A673 (cell line): ENCODE data around the gene LRIG3.

Experiments
- EZH2 ChIP-seq: fragments of 200-600 bp; sonication (generic); IDR thresholded peaks from 2 replicates; pipeline ENCODE4 v1.6.1; 2017; ENCODE audit warnings: borderline replicate concordance, low read depth, mild to moderate bottlenecking, mixed read lengths, antibody characterized with exemption, low read length; ENCODE audit not compliant: poor library complexity, severe bottlenecking
- TF ChIP-seq, protein P1 (sequence below): fragments of 300-800, 200-600 bp; sonication (generic); conservative IDR thresholded peaks from 2 replicates; pipeline ENCODE4 v1.5.1; 2017; ENCODE audit warnings: low read depth, mild to moderate bottlenecking, antibody characterized with exemption, low read length, moderate library complexity, mixed read lengths

DNA sequence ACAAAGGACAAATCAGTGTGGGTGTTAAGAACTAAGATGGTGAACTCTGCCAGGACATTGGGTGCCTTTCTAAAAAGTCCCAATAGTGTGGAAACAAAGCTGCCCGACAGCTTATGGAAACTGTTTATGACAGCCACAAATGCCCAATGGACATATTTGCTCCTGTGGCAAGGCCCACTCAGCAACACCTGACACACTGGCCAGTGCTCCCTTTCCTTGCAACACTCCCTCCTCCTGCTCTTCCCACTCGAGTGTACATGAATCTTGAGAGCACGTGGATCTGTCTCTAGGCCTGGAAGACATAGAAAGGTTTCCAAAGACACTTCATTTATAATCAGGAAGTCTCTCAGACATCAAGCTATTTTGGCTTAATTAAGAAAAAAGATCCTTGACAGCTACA lies 14.2 kb upstream of the LRIG3 start:
- TF ChIP-seq, protein P1, sequence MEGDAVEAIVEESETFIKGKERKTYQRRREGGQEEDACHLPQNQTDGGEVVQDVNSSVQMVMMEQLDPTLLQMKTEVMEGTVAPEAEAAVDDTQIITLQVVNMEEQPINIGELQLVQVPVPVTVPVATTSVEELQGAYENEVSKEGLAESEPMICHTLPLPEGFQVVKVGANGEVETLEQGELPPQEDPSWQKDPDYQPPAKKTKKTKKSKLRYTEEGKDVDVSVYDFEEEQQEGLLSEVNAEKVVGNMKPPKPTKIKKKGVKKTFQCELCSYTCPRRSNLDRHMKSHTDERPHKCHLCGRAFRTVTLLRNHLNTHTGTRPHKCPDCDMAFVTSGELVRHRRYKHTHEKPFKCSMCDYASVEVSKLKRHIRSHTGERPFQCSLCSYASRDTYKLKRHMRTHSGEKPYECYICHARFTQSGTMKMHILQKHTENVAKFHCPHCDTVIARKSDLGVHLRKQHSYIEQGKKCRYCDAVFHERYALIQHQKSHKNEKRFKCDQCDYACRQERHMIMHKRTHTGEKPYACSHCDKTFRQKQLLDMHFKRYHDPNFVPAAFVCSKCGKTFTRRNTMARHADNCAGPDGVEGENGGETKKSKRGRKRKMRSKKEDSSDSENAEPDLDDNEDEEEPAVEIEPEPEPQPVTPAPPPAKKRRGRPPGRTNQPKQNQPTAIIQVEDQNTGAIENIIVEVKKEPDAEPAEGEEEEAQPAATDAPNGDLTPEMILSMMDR: no peak
- TF ChIP-seq EZH2: no peak
